Small intestine (tissue), 4 donors: ENCODE data around the gene SYTL3. TPM values are rescaled to one million over a fixed set of nuclear protein-coding genes. Genes with fewer than 3 reads are reported as not detected.

Experiments
- polyA plus RNA-seq, 4 donors: library from polyadenylated mRNA; stranded (reverse) in 3 of 4; unstranded in 1 of 4; fragments of 200-250 nt in 3 of 4; fragments of 120-200 nt in 1 of 4; gene quantifications; one replicate each; pipeline versions ENCODE4 v1.2.1 to v1.2.3, GENCODE V29; 2013
- donor health status: healthy with polysubstance abuse.
- donor health status: Bipolar disorder and iron deficiency.
- donor health status: healthy.

SYTL3 gene
- polyA plus RNA-seq, 4 donors, result 2.9 to 5.7 (median 4.4) TPM

Other genes with a start within 250 kb of the SYTL3 start
- gene TMEM181, start 90.0 kb upstream of the SYTL3 start, polyA plus RNA-seq, result 10 to 100 TPM; 14.9 to 41.1 (median 19.1) TPM
- 100 to 1,000 TPM; 114 to 451 (median 307) TPM for gene DYNLT1, start 5.3 kb upstream of the SYTL3 start, polyA plus RNA-seq
- gene EZR, start 169.3 kb downstream of the SYTL3 start, polyA plus RNA-seq, result 100 to 1,000 TPM; 172 to 755 (median 479) TPM